Osteocyte (in vitro differentiated cells): Measurements from ENCODE around the gene MYO1D. TPM values are rescaled to one million over a fixed set of nuclear protein-coding genes. Genes with fewer than 3 reads are reported as not detected.

Experiments
- DNase-seq: peaks from one replicate; pipeline ENCODE4 v3.0.0; 2021; ENCODE audit warnings: mixed read lengths; ENCODE audit not compliant: unreplicated experiment; ENCODE audit errors: extremely low spot score
- H3K27ac Mint-ChIP-seq: one replicate; pipeline ENCODE4 v1.8.0; 2021; ENCODE audit warnings: mild to moderate bottlenecking, mixed read lengths; ENCODE audit not compliant: unreplicated experiment
- H3K27me3 Mint-ChIP-seq: one replicate; pipeline ENCODE4 v1.8.0; 2021; ENCODE audit warnings: mixed read lengths; ENCODE audit not compliant: unreplicated experiment
- H3K36me3 Mint-ChIP-seq: one replicate; pipeline ENCODE4 v1.8.0; 2021; ENCODE audit warnings: mixed read lengths; ENCODE audit not compliant: unreplicated experiment
- H3K4me1 Mint-ChIP-seq: one replicate; pipeline ENCODE4 v1.8.0; 2021; ENCODE audit warnings: mixed read lengths; ENCODE audit not compliant: unreplicated experiment
- H3K4me3 Mint-ChIP-seq: one replicate; pipeline ENCODE4 v1.8.0; 2021; ENCODE audit warnings: mild to moderate bottlenecking, moderate library complexity, mixed read lengths; ENCODE audit not compliant: unreplicated experiment
- H3K9me3 Mint-ChIP-seq: one replicate; pipeline ENCODE4 v1.8.0; 2021; ENCODE audit warnings: mixed read lengths; ENCODE audit not compliant: unreplicated experiment
- total RNA-seq: library from RNA; stranded (reverse); gene quantifications from 2 replicates; pipeline ENCODE4 v1.2.1, GENCODE V29; 2021
- TF ChIP-seq, protein P1 (sequence below): fragments of 200-600 bp; sonication (generic); IDR thresholded peaks from 2 replicates; pipeline ENCODE4 v1.5.0; 2021; ENCODE audit warnings: antibody characterized with exemption, mild to moderate bottlenecking, moderate library complexity

MYO1D gene
- total RNA-seq, 1 donor from 2014 or later: 19.1 TPM

DNA sequence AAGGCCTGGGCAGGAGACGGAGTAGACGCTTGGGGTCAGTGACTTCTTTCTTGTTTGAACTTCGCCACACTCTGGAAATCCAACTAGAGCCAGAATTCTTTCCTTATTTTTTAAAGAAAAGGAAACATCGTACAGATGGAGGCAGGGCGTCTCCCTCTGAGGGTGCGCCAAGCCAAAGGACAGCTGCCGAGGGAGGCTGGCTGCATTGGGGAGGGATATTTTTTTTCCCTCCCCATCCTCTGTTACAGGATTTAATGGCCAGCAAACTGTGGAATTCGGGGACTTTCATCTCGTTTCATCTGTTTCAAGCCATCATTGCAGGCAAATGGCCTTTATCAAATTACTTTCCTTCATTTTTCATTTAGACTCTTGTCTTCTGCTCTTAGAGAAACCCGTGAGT, 374.2 kb downstream of the MYO1D start:
- TF ChIP-seq, protein P1, sequence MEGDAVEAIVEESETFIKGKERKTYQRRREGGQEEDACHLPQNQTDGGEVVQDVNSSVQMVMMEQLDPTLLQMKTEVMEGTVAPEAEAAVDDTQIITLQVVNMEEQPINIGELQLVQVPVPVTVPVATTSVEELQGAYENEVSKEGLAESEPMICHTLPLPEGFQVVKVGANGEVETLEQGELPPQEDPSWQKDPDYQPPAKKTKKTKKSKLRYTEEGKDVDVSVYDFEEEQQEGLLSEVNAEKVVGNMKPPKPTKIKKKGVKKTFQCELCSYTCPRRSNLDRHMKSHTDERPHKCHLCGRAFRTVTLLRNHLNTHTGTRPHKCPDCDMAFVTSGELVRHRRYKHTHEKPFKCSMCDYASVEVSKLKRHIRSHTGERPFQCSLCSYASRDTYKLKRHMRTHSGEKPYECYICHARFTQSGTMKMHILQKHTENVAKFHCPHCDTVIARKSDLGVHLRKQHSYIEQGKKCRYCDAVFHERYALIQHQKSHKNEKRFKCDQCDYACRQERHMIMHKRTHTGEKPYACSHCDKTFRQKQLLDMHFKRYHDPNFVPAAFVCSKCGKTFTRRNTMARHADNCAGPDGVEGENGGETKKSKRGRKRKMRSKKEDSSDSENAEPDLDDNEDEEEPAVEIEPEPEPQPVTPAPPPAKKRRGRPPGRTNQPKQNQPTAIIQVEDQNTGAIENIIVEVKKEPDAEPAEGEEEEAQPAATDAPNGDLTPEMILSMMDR: no peak
- no peaks in the 10 kb centered on the region for H3K36me3 Mint-ChIP-seq
- peaks cover 3% of the 10 kb centered on the region for H3K9me3 Mint-ChIP-seq
- no peak for DNase-seq
- no peaks in the 10 kb centered on the region for H3K27me3 Mint-ChIP-seq
- H3K27ac Mint-ChIP-seq: no peak overlapping the region
- no peak overlapping the region for H3K4me3 Mint-ChIP-seq
- peaks cover 6% of the 10 kb centered on the region for H3K4me1 Mint-ChIP-seq

DNA sequence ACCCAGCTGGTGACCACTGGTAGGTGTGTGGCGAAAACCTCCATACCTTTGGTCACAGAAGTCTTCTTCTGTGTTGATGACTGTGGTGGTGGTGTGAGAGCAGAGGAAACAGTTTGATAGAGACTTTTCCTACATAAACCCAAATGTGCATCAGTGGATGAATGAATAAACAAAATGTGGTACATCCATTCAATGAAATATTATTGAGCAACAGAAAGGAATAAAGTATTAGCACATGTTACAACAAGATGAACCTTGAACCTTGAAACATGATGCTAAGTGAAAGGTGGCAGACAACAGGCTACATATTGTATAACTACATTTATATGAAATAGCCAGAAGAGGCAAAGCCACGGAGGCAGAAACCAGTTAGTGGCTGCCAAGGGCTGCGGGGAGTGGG, 374.9 kb downstream of the MYO1D start:
- TF ChIP-seq, protein P1: no peak
- Mint-ChIP-seq H3K27ac (no peak overlapping the region), H3K9me3 (peaks cover 3% of the 10 kb centered on the region), H3K27me3 (no peaks in the 10 kb centered on the region), H3K4me1 (peaks cover 7% of the 10 kb centered on the region), H3K36me3 (no peaks in the 10 kb centered on the region), H3K4me3 (no peak overlapping the region)
- no peak for DNase-seq

DNA sequence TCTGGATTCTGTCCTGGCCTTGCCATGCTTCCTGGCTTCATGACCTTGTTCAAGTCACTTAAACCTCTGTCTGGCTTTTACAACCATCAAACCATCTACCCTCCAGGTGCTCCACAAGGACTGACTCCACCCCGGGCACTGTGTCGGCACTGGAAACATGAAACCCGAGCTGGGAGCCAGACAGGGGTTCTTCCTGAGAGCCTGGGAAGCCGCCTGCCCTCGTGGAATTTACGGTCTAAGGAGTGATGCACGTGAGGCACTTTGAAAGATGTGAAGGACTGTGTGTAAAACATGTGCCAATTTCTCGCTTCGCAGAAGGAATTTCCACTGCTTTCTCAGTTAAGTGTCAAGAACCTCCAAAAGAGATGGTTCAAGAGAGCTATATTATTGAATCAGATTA, 378.5 kb downstream of the MYO1D start:
- Mint-ChIP-seq H3K4me1 (peaks cover 11% of the 10 kb centered on the region), H3K9me3 (peaks cover 3% of the 10 kb centered on the region), H3K36me3 (no peaks in the 10 kb centered on the region), H3K27ac (no peak overlapping the region), H3K4me3 (no peak overlapping the region), H3K27me3 (no peaks in the 10 kb centered on the region)
- TF ChIP-seq, protein P1: no peak
- DNase-seq: no peak

DNA sequence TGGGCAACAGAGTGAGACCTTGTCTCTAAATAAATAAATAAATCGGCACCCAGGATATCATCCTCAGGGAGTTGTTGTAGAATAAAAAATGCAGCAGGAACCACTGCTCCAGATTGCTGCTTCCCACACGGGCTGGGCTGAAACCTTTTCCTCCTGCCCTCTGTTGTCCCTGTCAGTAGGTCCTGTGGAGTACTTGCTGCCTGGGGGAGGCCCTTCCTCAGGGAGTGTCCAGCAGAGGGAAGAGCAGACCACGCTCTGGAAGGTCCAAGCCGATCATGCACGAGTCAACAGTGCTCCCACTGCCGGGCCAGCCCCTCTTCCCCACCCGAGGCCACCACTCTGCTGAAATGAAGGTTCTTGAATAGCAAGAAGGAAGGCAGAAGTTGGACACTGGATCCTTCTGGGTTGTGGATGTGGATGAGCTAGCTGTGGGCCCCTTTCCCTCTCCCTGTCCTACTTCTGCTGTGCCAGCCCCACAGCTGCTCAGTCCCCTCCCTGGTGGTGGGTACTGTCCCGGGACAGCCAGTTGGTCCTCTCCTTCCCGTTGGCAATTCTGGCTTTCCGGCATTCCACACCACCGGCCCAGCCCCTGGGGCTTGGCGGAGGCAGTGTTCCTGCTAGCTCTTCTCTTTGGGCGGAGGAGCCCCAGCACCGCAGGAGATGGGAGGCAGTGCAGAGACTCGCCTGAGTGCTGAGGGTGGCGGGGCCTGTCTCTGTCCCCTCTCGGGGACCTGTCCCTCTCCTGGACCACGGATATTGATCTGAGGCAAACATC, 379.3 kb downstream of the MYO1D start:
- Mint-ChIP-seq H3K4me1 (peaks cover 11% of the 10 kb centered on the region), H3K4me3 (no peak overlapping the region)

DNA sequence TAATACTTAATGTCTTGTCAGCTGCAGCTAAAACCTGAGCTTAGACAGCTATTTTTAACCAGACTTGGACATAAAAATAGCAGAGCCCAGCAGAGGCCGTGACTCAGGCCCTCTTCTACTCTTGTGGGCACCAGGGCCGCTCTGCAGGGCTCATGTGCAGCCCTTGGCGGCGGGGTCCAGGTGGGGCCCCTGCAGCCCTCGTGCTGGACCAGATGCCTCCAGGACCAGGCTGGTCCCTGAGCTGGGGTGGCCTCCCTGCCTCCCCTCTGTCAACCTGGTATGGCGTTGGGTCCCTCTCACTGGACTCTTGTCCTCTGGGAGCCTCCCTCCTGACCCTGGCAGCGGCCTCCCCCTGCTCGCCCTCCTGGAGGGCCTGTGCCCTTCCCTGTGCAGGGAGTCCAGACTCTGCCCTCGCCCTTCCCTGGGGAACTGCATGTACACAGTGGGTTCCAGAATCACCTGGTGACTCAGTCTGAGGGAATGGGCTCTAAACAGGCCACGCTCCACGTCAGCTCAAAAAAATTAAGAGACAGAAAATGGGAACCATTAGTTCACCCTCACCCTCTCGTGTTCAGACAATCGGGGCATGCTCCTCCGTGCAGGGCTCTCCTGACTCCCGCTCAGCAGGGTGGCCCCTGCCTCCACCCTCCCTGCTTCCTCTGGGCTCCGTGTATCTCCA, 380.4 kb downstream of the MYO1D start:
- TF ChIP-seq, protein P1: no peak

More for the DNA sequence above, 379.3 kb downstream of the MYO1D start:
- no peaks in the 10 kb centered on the region for H3K36me3 Mint-ChIP-seq
- TF ChIP-seq, protein P1: no peak
- peaks cover 3% of the 10 kb centered on the region for H3K9me3 Mint-ChIP-seq
- H3K27me3 Mint-ChIP-seq: no peaks in the 10 kb centered on the region
- no peak overlapping the region for H3K27ac Mint-ChIP-seq
- no peak for DNase-seq

More for the DNA sequence above, 380.4 kb downstream of the MYO1D start:
- H3K4me3 Mint-ChIP-seq: no peak overlapping the region
- H3K9me3 Mint-ChIP-seq: no peaks in the 10 kb centered on the region
- no peak overlapping the region for H3K27ac Mint-ChIP-seq
- no peaks in the 10 kb centered on the region for H3K27me3 Mint-ChIP-seq
- H3K36me3 Mint-ChIP-seq: no peaks in the 10 kb centered on the region
- no peak for DNase-seq
- H3K4me1 Mint-ChIP-seq: peaks cover 11% of the 10 kb centered on the region
